H1 (cell line): ENCODE results near the gene FASTK. TPM values are rescaled to one million over a fixed set of nuclear protein-coding genes. Genes with fewer than 3 reads are reported as not detected.

Experiments
- CTCF ChIA-PET: fragments of 300-600 bp; sonication (Branson Sonifier 250); formaldehyde crosslinking; loops from one replicate; lab custom pipeline; 2021; ENCODE audit not compliant: partially characterized antibody; lab: Charles Lee
- POLR2A ChIA-PET: fragments of 300-600 bp; sonication (Branson Sonifier 250); formaldehyde crosslinking; loops from one replicate; lab custom pipeline; 2021; ENCODE audit warnings: inconsistent platforms; ENCODE audit not compliant: partially characterized antibody; lab: Charles Lee
- DNase-seq, 2 experiments: peaks; one replicate each; pipeline versions ENCODE4 v3.0.0 to v3.0.0-alpha.2; 2010 to 2022; ENCODE audit warnings: low spot score in 2 of 2, low read depth in 1 of 2, mixed read lengths in 1 of 2
- FAIRE-seq: peaks from 2 replicates; lab custom pipeline; 2011; peaks lifted over from hg19 to GRCh38; lab: Jason Lieb, UNC
- H2AFZ ChIP-seq: 2 replicates; pipeline ENCODE4 v1.8.1; 2012; ENCODE audit warnings: low read length, inconsistent platforms
- H2AK5ac ChIP-seq: 2 replicates; pipeline ENCODE4 v1.6.1; 2013; ENCODE audit warnings: low read depth, low read length
- H2BK120ac ChIP-seq: replicated peaks from 2 replicates; pipeline ENCODE3; 2013; ENCODE audit warnings: low read depth, low read length, inconsistent platforms
- H2BK12ac ChIP-seq: 2 replicates; pipeline ENCODE4 v1.6.1; 2013; ENCODE audit warnings: low read depth, low read length
- H2BK15ac ChIP-seq: 2 replicates; pipeline ENCODE4 v1.6.1; 2013; ENCODE audit warnings: low read length
- H2BK20ac ChIP-seq: 2 replicates; pipeline ENCODE4 v1.6.1; 2013; ENCODE audit warnings: low read length
- H2BK5ac ChIP-seq: 2 replicates; pipeline ENCODE4 v1.6.1; 2013; ENCODE audit warnings: low read depth, low read length
- H3K14ac ChIP-seq: 2 replicates; pipeline ENCODE4 v1.6.1; 2013; ENCODE audit warnings: inconsistent platforms; ENCODE audit not compliant: insufficient read length
- H3K18ac ChIP-seq: 2 replicates; pipeline ENCODE4 v1.6.1; 2013; ENCODE audit warnings: low read length; ENCODE audit errors: extremely low read depth
- H3K23ac ChIP-seq: 2 replicates; pipeline ENCODE4 v1.6.1; 2013; ENCODE audit warnings: inconsistent platforms; ENCODE audit not compliant: insufficient read length
- H3K23me2 ChIP-seq: 2 replicates; pipeline ENCODE4 v1.6.1; 2013; ENCODE audit warnings: low read depth, low read length
- H3K27ac ChIP-seq: 2 replicates; pipeline ENCODE4 v1.6.1; 2011; ENCODE audit warnings: low read depth, low read length, inconsistent platforms
- H3K27me3 ChIP-seq, 4 experiments: replicated peaks in 1 of 4; 1 replicate in 1 of 4; 2 replicates in 3 of 4; pipeline versions ENCODE4 v1.6.1 to v1.8.1; 2011 to 2013; ENCODE audit warnings: low read length in 3 of 4, mild to moderate bottlenecking in 3 of 4, inconsistent platforms in 2 of 4, mixed read lengths in 2 of 4, moderate library complexity in 1 of 4; ENCODE audit not compliant: control insufficient read depth in 3 of 4, insufficient read depth in 3 of 4; ENCODE audit errors: extremely low read depth in 1 of 4
- H3K36me3 ChIP-seq, 4 experiments: 2 replicates each; pipeline versions ENCODE4 v1.6.1 to v1.8.1; 2011 to 2013; ENCODE audit warnings: mild to moderate bottlenecking in 4 of 4, low read length in 3 of 4, moderate library complexity in 2 of 4, control low read depth in 1 of 4, inconsistent platforms in 1 of 4; ENCODE audit not compliant: insufficient read depth in 4 of 4, control insufficient read depth in 2 of 4
- H3K4ac ChIP-seq: replicated peaks from 2 replicates; pipeline ENCODE3; 2013; ENCODE audit warnings: low read length, low read depth, mixed read lengths, inconsistent platforms; ENCODE audit not compliant: insufficient read length
- H3K4me1 ChIP-seq, 4 experiments: replicated peaks in 1 of 4; 1 replicate in 1 of 4; 2 replicates in 3 of 4; pipeline versions ENCODE4 v1.6.1 to v1.8.1; 2011 to 2013; ENCODE audit warnings: low read length in 3 of 4, inconsistent platforms in 2 of 4, mixed read lengths in 1 of 4; ENCODE audit not compliant: insufficient read depth in 4 of 4, control insufficient read depth in 3 of 4
- H3K4me2 ChIP-seq, 2 experiments: 2 replicates each; pipeline versions ENCODE4 v1.6.1 to v1.8.1; 2011 to 2013; ENCODE audit warnings: low read depth in 2 of 2, low read length in 2 of 2, control low read depth in 1 of 2, inconsistent platforms in 1 of 2, mild to moderate bottlenecking in 1 of 2; ENCODE audit not compliant: insufficient read depth in 1 of 2
- H3K4me3 ChIP-seq, 4 experiments: fragments of 200-600, 300-600 bp in 1 of 4; sonication (generic), shearing (Covaris generic), sonication (Bioruptor Twin) in 1 of 4; 2 replicates each; pipeline versions ENCODE4 v1.5.1 to v1.8.1; 2011 to 2016; ENCODE audit warnings: low read length in 4 of 4, low read depth in 3 of 4, control low read depth in 2 of 4, inconsistent platforms in 2 of 4, mild to moderate bottlenecking in 2 of 4, mixed read lengths in 1 of 4, moderate library complexity in 1 of 4; ENCODE audit not compliant: insufficient read depth in 2 of 4; ENCODE audit errors: extremely low read depth in 1 of 4
- H3K56ac ChIP-seq: replicated peaks from 2 replicates; pipeline ENCODE3; 2013; ENCODE audit warnings: low read depth, mild to moderate bottlenecking, mixed read lengths, low read length, inconsistent platforms; ENCODE audit not compliant: insufficient read length
- H3K79me1 ChIP-seq: 2 replicates; pipeline ENCODE4 v1.6.1; 2013; ENCODE audit warnings: low read depth, low read length, control low read depth
- H3K79me2 ChIP-seq, 2 experiments: 2 replicates each; pipeline versions ENCODE4 v1.6.1 to v1.8.1; 2012 to 2013; ENCODE audit warnings: low read length in 2 of 2, mild to moderate bottlenecking in 2 of 2, inconsistent platforms in 1 of 2; ENCODE audit not compliant: insufficient read depth in 2 of 2, control insufficient read depth in 1 of 2
- H3K9ac ChIP-seq, 4 experiments: replicated peaks in 1 of 4; 1 replicate in 1 of 4; 2 replicates in 3 of 4; pipeline versions ENCODE4 v1.6.1 to v1.8.1; 2011 to 2013; ENCODE audit warnings: low read depth in 3 of 4, low read length in 3 of 4, control low read depth in 2 of 4, mild to moderate bottlenecking in 2 of 4, moderate library complexity in 2 of 4, inconsistent platforms in 1 of 4; ENCODE audit errors: extremely low read depth in 1 of 4
- H3K9me3 ChIP-seq, 2 experiments: 2 replicates each; pipeline versions ENCODE4 v1.6.1 to v1.8.1; 2012 to 2013; ENCODE audit warnings: mild to moderate bottlenecking in 2 of 2, moderate library complexity in 2 of 2, control low read depth in 1 of 2, inconsistent platforms in 1 of 2, low read depth in 1 of 2, low read length in 1 of 2, mixed read lengths in 1 of 2; ENCODE audit not compliant: insufficient read depth in 2 of 2
- H4K20me1 ChIP-seq, 2 experiments: replicated peaks in 1 of 2; 2 replicates each; pipeline versions ENCODE3 to v1.8.1; 2011 to 2013; ENCODE audit warnings: inconsistent platforms in 2 of 2, low read length in 2 of 2, mild to moderate bottlenecking in 1 of 2; ENCODE audit not compliant: insufficient read depth in 2 of 2, control insufficient read depth in 1 of 2
- H4K5ac ChIP-seq: 2 replicates; pipeline ENCODE4 v1.6.1; 2013; ENCODE audit warnings: low read length, low read depth, mixed read lengths, inconsistent platforms; ENCODE audit not compliant: insufficient read length
- H4K8ac ChIP-seq: 2 replicates; pipeline ENCODE4 v1.8.0; 2013; ENCODE audit warnings: mild to moderate bottlenecking, moderate library complexity, low read length, inconsistent platforms; ENCODE audit not compliant: insufficient read depth; ENCODE audit errors: extremely low read depth
- H4K91ac ChIP-seq: replicated peaks from 2 replicates; pipeline ENCODE3; 2013; ENCODE audit warnings: low read length, mixed read lengths, inconsistent platforms; ENCODE audit not compliant: insufficient read length
- ATF3 ChIP-seq: IDR thresholded peaks from 2 replicates; pipeline ENCODE4 v1.6.1; 2011; ENCODE audit warnings: low read depth, mild to moderate bottlenecking, low read length; ENCODE audit not compliant: insufficient read depth
- CHD1 ChIP-seq: IDR thresholded peaks from 2 replicates; pipeline ENCODE4 v1.6.1; 2012; ENCODE audit warnings: low read depth, low read length, improper control_type of control experiment
- HDAC2 ChIP-seq, 2 experiments: fragments of 300-600 bp in 1 of 2; sonication (generic) in 1 of 2; IDR thresholded peaks; 2 replicates each; pipeline ENCODE4 v1.6.1; 2011 to 2012; ENCODE audit warnings: low read depth in 2 of 2, low read length in 2 of 2, mild to moderate bottlenecking in 2 of 2, moderate library complexity in 2 of 2, borderline replicate concordance in 1 of 2, inconsistent platforms in 1 of 2
- KDM1A ChIP-seq: fragments of 200-600, 300-600 bp; sonication (generic); IDR thresholded peaks from 2 replicates; pipeline ENCODE4 v1.7.1; 2016; ENCODE audit warnings: mild to moderate bottlenecking, low read length, borderline replicate concordance
- KDM5A ChIP-seq: fragments of 200-600 bp; IDR thresholded peaks from 2 replicates; pipeline ENCODE4 v1.7.1; 2012; ENCODE audit warnings: mild to moderate bottlenecking, low read length, inconsistent platforms, mixed read lengths
- RNF2 ChIP-seq: fragments of 200-900, 300-1000 bp; sonication (generic); IDR thresholded peaks from 2 replicates; pipeline ENCODE4 v1.7.1; 2016; ENCODE audit warnings: borderline replicate concordance, low read depth, mild to moderate bottlenecking, antibody characterized with exemption, low read length; ENCODE audit not compliant: poor library complexity, severe bottlenecking; ENCODE audit errors: missing control alignments
- SIX5 ChIP-seq: IDR thresholded peaks from 2 replicates; pipeline ENCODE4 v1.6.1; 2011; ENCODE audit warnings: mild to moderate bottlenecking, low read depth, low read length
- TAF1 ChIP-seq: IDR thresholded peaks from 2 replicates; pipeline ENCODE4 v1.6.1; 2011; ENCODE audit warnings: mild to moderate bottlenecking, low read depth, low read length
- WGBS, 2 experiments: shearing (Covaris generic) in 1 of 2; methylation state at CpG; one replicate each; pipeline versions ENCODE4 v1.1.6 to v1.1.7; 2013 to 2015; ENCODE audit warnings: low lambda C conversion rate in 2 of 2, mixed read lengths in 2 of 2, inconsistent platforms in 1 of 2, low coverage in 1 of 2, missing lambda C conversion rate in 1 of 2; ENCODE audit not compliant: insufficient replicate concordance in 2 of 2, insufficient coverage in 1 of 2, insufficient read length in 1 of 2; ENCODE audit errors: extremely low coverage in 1 of 2, missing lambda C conversion rate in 1 of 2; 5-methylcytosine and 5-hydroxymethylcytosine counted together
- polyA plus RNA-seq, 7 experiments: library from polyadenylated mRNA; depleted of rRNA in 3 of 7; stranded (reverse) in 5 of 7; unstranded in 2 of 7; fragments of >200 nt in 5 of 7; fragments of 200-250 nt in 2 of 7; gene quantifications; 1 replicate in 5 of 7; 2 replicates in 1 of 7; 4 replicates in 1 of 7; pipeline versions ENCODE4 v1.2.1 to v1.2.3, GENCODE V29; 2011 to 2013; ENCODE audit warnings: missing spikeins in 2 of 7, mixed read lengths in 2 of 7
- total RNA-seq: library from RNA; stranded (reverse); fragmentation: NEBNext Ultra II Directional; extraction: Animal tissue kit (Norgen Biotek cat#: 25700); gene quantifications from 2 replicates; pipeline ENCODE4 v1.2.1, GENCODE V29; 2021
- TF ChIP-seq, protein P1 (sequence below): IDR thresholded peaks from 2 replicates; pipeline ENCODE4 v1.6.1; 2012; ENCODE audit warnings: inconsistent platforms

The FASTK gene
- total and polyA plus RNA-seq, 2 of the 8 experiments (the other 6 are each of a cell fraction or from before 2014, with no cell fraction given), result 39.4 to 84.0 TPM

DNA sequence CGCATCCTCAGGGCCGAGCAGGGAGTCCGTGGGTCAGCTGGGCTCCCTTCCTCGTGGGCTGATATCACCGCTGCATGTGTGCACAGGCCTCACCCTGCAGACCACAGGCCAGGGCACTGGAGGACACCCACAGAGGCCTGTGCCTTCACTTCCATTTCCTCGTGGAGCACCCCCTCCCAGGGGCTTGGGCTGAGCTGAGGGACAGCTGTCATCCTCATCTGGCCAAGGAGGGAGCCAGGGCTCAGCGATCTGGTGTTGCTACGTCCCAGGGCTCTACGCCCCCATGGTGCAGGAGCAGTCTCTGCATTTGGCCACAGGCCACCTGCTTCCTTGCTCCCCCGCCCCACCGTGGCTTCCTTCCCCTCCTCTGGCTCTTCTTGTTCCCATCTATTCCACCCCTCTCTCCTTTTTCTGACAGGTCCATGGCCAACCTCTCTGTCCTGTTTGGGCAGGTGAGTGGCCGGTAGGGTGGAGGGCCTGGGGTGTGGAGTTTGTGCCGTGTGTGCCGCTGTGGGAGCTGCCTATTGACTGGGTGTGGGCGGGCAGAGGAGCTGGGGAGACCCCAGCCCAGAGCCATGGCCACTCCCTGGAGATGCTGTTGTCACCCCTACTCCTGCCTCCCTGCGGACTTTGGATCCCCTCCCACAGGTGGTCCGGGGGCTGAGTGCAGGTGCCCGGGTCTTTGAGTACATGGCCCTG is 40.6 kb downstream of the FASTK start:
- Histone ChIP-seq H4K20me1 (peaks cover 0 to 5% of the 10 kb centered on the region in 2 experiments), H2AK5ac (no peak overlapping the region), H4K5ac (no peak overlapping the region), H2BK120ac (no peak overlapping the region), H4K91ac (no peak overlapping the region), H4K8ac (no peak overlapping the region; the same call in 1 of the 2 replicates), H2BK15ac (no peak overlapping the region), H2BK12ac (no peak overlapping the region), H2BK5ac (no peak overlapping the region), H3K9ac (peak overlapping the region in 1 of 4 experiments; percentile 22; a peak in 1 of 7 replicates), H3K18ac (no peak overlapping the region; the same call in 1 of the 2 replicates), H3K27me3 (no peaks in the 10 kb centered on the region; a peak in 1 of 7 replicates), H2BK20ac (no peak overlapping the region), H3K79me2 (no peaks in the 10 kb centered on the region), H3K4me2 (no peak overlapping the region), H3K36me3 (peaks cover 0 to 2% (median 0%) of the 10 kb centered on the region in 4 experiments; a peak in 2 of 8 replicates), H3K23ac (no peak overlapping the region), H2AFZ (no peak overlapping the region), H3K79me1 (no peaks in the 10 kb centered on the region), H3K4me3 (no peak overlapping the region), H3K23me2 (no peaks in the 10 kb centered on the region), H3K56ac (no peak overlapping the region), H3K4me1 (no peaks in the 10 kb centered on the region), H3K14ac (no peak overlapping the region), H3K9me3 (no peaks in the 10 kb centered on the region), H3K27ac (no peak overlapping the region), H3K4ac (no peak overlapping the region)
- POLR2A ChIA-PET, result interaction anchor here (0.6 to 1.0 kb wide), 2 partner anchors 8 to 169 kb away, joined by 3 to 4 read pairs; partner anchors contain the start of gene ASIC3
- FAIRE-seq (no peak), DNase-seq (no peak)
- WGBS, 2 experiments, result 87% methylated on average over 18 of the region's 18 CpGs; no CpG with 5 or more reads in 1 of the 2 experiments
- CTCF ChIA-PET, result interaction anchor here (0.7 to 2.1 kb wide), 6 partner anchors 17 to 71 kb away, joined by 3 to 6 read pairs (median 5); partner anchors contain the start of gene CDK5
- no peak for TF ChIP-seq KDM5A
- TF ChIP-seq KDM1A, result no peak
- TF ChIP-seq HDAC2 (IDR thresholded peaks at IDR 0.05; ENCODE audit: borderline replicate concordance in 1 of 2, low read depth in 2 of 2, low read length in 2 of 2), result no peak
- no peak for TF ChIP-seq RNF2
- no peak for TF ChIP-seq CHD1
- no peak for TF ChIP-seq ATF3
- TF ChIP-seq TAF1, result no peak
- no peak for TF ChIP-seq SIX5
- TF ChIP-seq, protein P1, sequence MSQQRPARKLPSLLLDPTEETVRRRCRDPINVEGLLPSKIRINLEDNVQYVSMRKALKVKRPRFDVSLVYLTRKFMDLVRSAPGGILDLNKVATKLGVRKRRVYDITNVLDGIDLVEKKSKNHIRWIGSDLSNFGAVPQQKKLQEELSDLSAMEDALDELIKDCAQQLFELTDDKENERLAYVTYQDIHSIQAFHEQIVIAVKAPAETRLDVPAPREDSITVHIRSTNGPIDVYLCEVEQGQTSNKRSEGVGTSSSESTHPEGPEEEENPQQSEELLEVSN, result no peak
